Measurements from ENCODE around the gene SCN11A.

GRCh38 chr3:39086144-39086543, 34.4 kb upstream of the SCN11A start:
- TF ChIP-seq YY1 (IDR thresholded peaks at IDR 0.05; ENCODE audit: insufficient read depth, insufficient read length) (no peak), SUZ12 (IDR thresholded peaks at IDR 0.05; ENCODE audit: extremely low read depth, insufficient read depth, insufficient read length) (no peak), ZNF274 (IDR thresholded peaks at IDR 0.05; ENCODE audit: low read depth, low read length) (no peak)
